Endothelial cell of umbilical vein (primary cell): ENCODE results near the gene TPST1. TPM values are rescaled to one million over a fixed set of nuclear protein-coding genes. Genes with fewer than 3 reads are reported as not detected.

Experiments
- BruUV-seq: library from RNA; stranded (reverse); fragments of 400-500 nt; replicated peaks from 2 replicates; lab custom pipeline; 2021; lab: Mats Ljungman, UMichigan
- CTCF ChIA-PET: fragments of 300-600, 350-600 bp; sonication (Branson Sonifier 250); formaldehyde crosslinking; loops from one replicate; lab custom pipeline; 2021; ENCODE audit warnings: antibody characterized with exemption, inconsistent platforms; lab: Charles Lee
- POLR2A ChIA-PET: fragments of 300-600, 350-600 bp; sonication (Branson Sonifier 250); formaldehyde crosslinking; loops from one replicate; lab custom pipeline; 2021; ENCODE audit warnings: antibody characterized with exemption, inconsistent platforms; lab: Charles Lee
- DNase-seq: peaks from one replicate; pipeline ENCODE4 v3.0.0-alpha.2; 2011; ENCODE audit warnings: low read depth, low spot score
- FAIRE-seq: peaks from 2 replicates; lab custom pipeline; 2011; peaks lifted over from hg19 to GRCh38; lab: Jason Lieb, UNC
- H2AFZ ChIP-seq: 2 replicates; pipeline ENCODE4 v1.6.0; 2012; ENCODE audit warnings: low read depth, low read length, control low read depth, inconsistent platforms
- H3K27ac ChIP-seq: 2 replicates; pipeline ENCODE4 v1.5.1; 2011; ENCODE audit warnings: low read depth, mild to moderate bottlenecking, control low read depth, low read length, moderate library complexity; ENCODE audit not compliant: insufficient read depth
- H3K27me3 ChIP-seq, 2 experiments: 2 replicates each; pipeline versions ENCODE4 v1.6.0 to v1.6.1; 2011; ENCODE audit warnings: low read length in 2 of 2, mixed read lengths in 1 of 2; ENCODE audit not compliant: control insufficient read depth in 2 of 2, insufficient read depth in 2 of 2
- H3K36me3 ChIP-seq, 2 experiments: 2 replicates in 1 of 2; 3 replicates in 1 of 2; pipeline ENCODE4 v1.5.1; 2011; ENCODE audit warnings: low read length in 2 of 2, mild to moderate bottlenecking in 1 of 2, moderate library complexity in 1 of 2; ENCODE audit not compliant: control insufficient read depth in 2 of 2, insufficient read depth in 2 of 2; ENCODE audit errors: extremely low read depth in 1 of 2
- H3K4me1 ChIP-seq: 3 replicates; pipeline ENCODE4 v1.5.1; 2011; ENCODE audit warnings: mild to moderate bottlenecking, low read length; ENCODE audit not compliant: control insufficient read depth, insufficient read depth; ENCODE audit errors: extremely low read depth
- H3K4me2 ChIP-seq: 2 replicates; pipeline ENCODE4 v1.6.1; 2011; ENCODE audit warnings: low read length, control low read depth, mixed read lengths; ENCODE audit not compliant: insufficient read depth
- H3K4me3 ChIP-seq, 3 experiments: fragments of 200-600 bp in 1 of 3; sonication (generic), shearing (Covaris generic) in 1 of 3; replicated peaks in 1 of 3; 2 replicates each; pipeline ENCODE4 v1.5.1; 2011 to 2016; ENCODE audit warnings: control low read depth in 3 of 3, low read length in 3 of 3, mild to moderate bottlenecking in 2 of 3, inconsistent platforms in 1 of 3, low read depth in 1 of 3, moderate library complexity in 1 of 3; ENCODE audit not compliant: insufficient read depth in 1 of 3
- H3K79me2 ChIP-seq: 2 replicates; pipeline ENCODE4 v1.6.0; 2012; ENCODE audit warnings: low read length, inconsistent platforms; ENCODE audit not compliant: control insufficient read depth, insufficient read depth
- H3K9ac ChIP-seq: replicated peaks from 2 replicates; pipeline ENCODE3; 2011; ENCODE audit warnings: low read length, control low read depth; ENCODE audit not compliant: insufficient read depth; ENCODE audit errors: extremely low read depth
- H3K9me1 ChIP-seq: replicated peaks from 3 replicates; pipeline ENCODE4 v1.6.0; 2011; ENCODE audit warnings: mild to moderate bottlenecking, low read length; ENCODE audit not compliant: control insufficient read depth, insufficient read depth; ENCODE audit errors: extremely low read depth
- H3K9me3 ChIP-seq: replicated peaks from 2 replicates; pipeline ENCODE4 v1.5.1; 2012; ENCODE audit warnings: low read length, inconsistent platforms; ENCODE audit not compliant: control insufficient read depth, insufficient read depth
- H4K20me1 ChIP-seq: replicated peaks from 2 replicates; pipeline ENCODE3; 2011; ENCODE audit warnings: mild to moderate bottlenecking, low read length; ENCODE audit not compliant: control insufficient read depth, insufficient read depth; ENCODE audit errors: extremely low read depth
- CTCF ChIP-seq, 2 donors: IDR thresholded peaks; 1 replicate in 1 of 2; 2 replicates in 1 of 2; pipeline ENCODE4 v1.5.1; 2011; ENCODE audit warnings: low read length in 2 of 2, mild to moderate bottlenecking in 2 of 2, moderate library complexity in 2 of 2, control low read depth in 1 of 2, inconsistent platforms in 1 of 2, low read depth in 1 of 2; ENCODE audit not compliant: insufficient read depth in 1 of 2; ENCODE audit errors: extremely low read depth in 1 of 2
- EZH2 ChIP-seq: IDR thresholded peaks from 2 replicates; pipeline ENCODE4 v1.6.1; 2012; ENCODE audit warnings: borderline replicate concordance, low read depth, mild to moderate bottlenecking, moderate library complexity, low read length, inconsistent platforms; ENCODE audit not compliant: severe bottlenecking
- FOS ChIP-seq: IDR thresholded peaks from 2 replicates; pipeline ENCODE4 v1.6.1; 2011; ENCODE audit warnings: mild to moderate bottlenecking, low read length, moderate library complexity, borderline replicate concordance; ENCODE audit not compliant: insufficient read depth
- GATA2 ChIP-seq: IDR thresholded peaks from 2 replicates; pipeline ENCODE4 v1.7.0; 2011; ENCODE audit warnings: low read depth, mild to moderate bottlenecking, moderate library complexity, mixed read lengths, low read length; ENCODE audit not compliant: insufficient read length, insufficient read depth
- JUN ChIP-seq: IDR thresholded peaks from 2 replicates; pipeline ENCODE4 v1.6.1; 2011; ENCODE audit warnings: borderline replicate concordance, low read depth; ENCODE audit not compliant: insufficient read length, insufficient read depth
- MAX ChIP-seq: IDR thresholded peaks from 2 replicates; pipeline ENCODE4 v1.6.1; 2011; ENCODE audit not compliant: insufficient read depth, insufficient read length
- MYC ChIP-seq: IDR thresholded peaks from one replicate; pipeline ENCODE4 v1.6.1; 2011; ENCODE audit warnings: mild to moderate bottlenecking, low read depth, low read length
- POLR2A ChIP-seq: IDR thresholded peaks from 2 replicates; pipeline ENCODE4 v1.6.1; 2012; ENCODE audit warnings: low read depth, mild to moderate bottlenecking, control low read depth, low read length
- POLR2AphosphoS5 ChIP-seq: IDR thresholded peaks from 2 replicates; pipeline ENCODE4 v1.6.1; 2012; ENCODE audit warnings: low read depth, mild to moderate bottlenecking, control low read depth, low read length, moderate library complexity; ENCODE audit not compliant: insufficient read depth
- dilution Hi-C: fragments of 300-500 bp; cut with MboI; formaldehyde crosslinking; loops from one replicate; pipeline ENCODE4 v1.15.0; 2019; ENCODE audit warnings: low sequenced_read_pairs; ENCODE audit not compliant: extremely low pct_ligation_motif_present
- intact Hi-C: fragments of 100-400 bp; cut with micrococcal nuclease; formaldehyde crosslinking; loops from one replicate; pipeline ENCODE4 v1.10.0; 2022
- polyA plus RNA-seq, 4 experiments: library from polyadenylated mRNA; depleted of rRNA in 3 of 4; stranded (reverse) in 3 of 4; unstranded in 1 of 4; fragments of >200 nt; gene quantifications; 2 replicates each; pipeline versions ENCODE4 v1.2.1 to v1.2.3, GENCODE V29; 2011 to 2012; ENCODE audit warnings: missing spikeins in 1 of 4
- total RNA-seq: library from RNA; stranded (reverse); gene quantifications from 2 replicates; pipeline ENCODE4 v1.2.3, GENCODE V29; 2021

TPST1 gene
- total and polyA plus RNA-seq, 2 donors (not counting 3 experiments of a cell fraction or from before 2014, with no cell fraction given) = 18.7 to 21.0 TPM

- CTCF ChIA-PET = interaction anchor here (0.7 kb wide), 1 partner anchor 10 kb away, joined by 3 read pairs; no protein-coding TSS in a partner anchor
- no peak for TF ChIP-seq MAX
- no peak for TF ChIP-seq JUN
- TF ChIP-seq POLR2AphosphoS5 = no peak
- TF ChIP-seq MYC = no peak
- no peak for TF ChIP-seq CTCF (IDR thresholded peaks at IDR 0.05; ENCODE audit: extremely low read depth in 1 of 2, insufficient read depth in 1 of 2, low read depth in 1 of 2, low read length in 2 of 2)
- TF ChIP-seq FOS = no peak
- TF ChIP-seq EZH2 = no peak
- TF ChIP-seq GATA2 = no peak
- TF ChIP-seq POLR2A = no peak
- no peak overlapping the region for H2AFZ ChIP-seq
- no peak overlapping the region for H3K27ac ChIP-seq
- H4K20me1 ChIP-seq = no peaks in the 10 kb centered on the region
- dilution Hi-C loops (no loop called here), intact Hi-C loops (no loop called here)
- DNase-seq (no peak), FAIRE-seq (no peak)
- peaks cover 5% of the 10 kb centered on the region for H3K4me1 ChIP-seq
- POLR2A ChIA-PET = no interaction called here
- no peak overlapping the region for H3K9ac ChIP-seq
- no peaks in the 10 kb centered on the region for H3K9me1 ChIP-seq
- peaks cover 3% of the 10 kb centered on the region for H3K9me3 ChIP-seq
- H3K4me2 ChIP-seq = no peak overlapping the region
- no peaks in the 10 kb centered on the region for H3K79me2 ChIP-seq
- no peaks in the 10 kb centered on the region for H3K36me3 ChIP-seq
- no peaks in the 10 kb centered on the region for H3K27me3 ChIP-seq
- no peak overlapping the region for H3K4me3 ChIP-seq
- no TSS peak for BruUV-seq
Observed at GRCh38 chr7:66267249-66267648, 62.1 kb downstream of the TPST1 start.
